HS-27A (cell line): ENCODE data around the gene NMNAT2.

ENCODE experiments used
- DNase-seq: peaks from one replicate; pipeline ENCODE4 v3.0.0-alpha.2; 2012; ENCODE audit warnings: low read depth, missing footprints

NMNAT2 gene

DNA sequence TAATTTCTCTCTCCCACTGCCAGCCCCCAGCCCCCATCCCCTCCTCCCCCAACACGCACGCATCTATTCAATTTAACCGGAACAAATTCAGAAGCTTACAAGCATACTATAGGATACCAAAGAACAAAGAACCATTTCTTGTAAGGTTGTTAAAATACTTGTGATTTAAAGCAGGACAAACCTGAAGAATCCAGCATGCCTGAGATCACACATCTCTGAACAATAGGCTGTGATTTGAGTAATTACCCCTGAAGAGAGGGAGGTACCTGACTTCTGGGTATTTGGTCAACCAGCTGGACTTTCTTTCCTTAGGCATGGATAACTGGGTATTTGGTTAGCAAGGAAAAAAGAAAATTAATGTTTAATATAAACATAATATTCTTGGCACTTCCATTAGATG lies 105.1 kb downstream of the NMNAT2 start:
- no peak for DNase-seq

DNA sequence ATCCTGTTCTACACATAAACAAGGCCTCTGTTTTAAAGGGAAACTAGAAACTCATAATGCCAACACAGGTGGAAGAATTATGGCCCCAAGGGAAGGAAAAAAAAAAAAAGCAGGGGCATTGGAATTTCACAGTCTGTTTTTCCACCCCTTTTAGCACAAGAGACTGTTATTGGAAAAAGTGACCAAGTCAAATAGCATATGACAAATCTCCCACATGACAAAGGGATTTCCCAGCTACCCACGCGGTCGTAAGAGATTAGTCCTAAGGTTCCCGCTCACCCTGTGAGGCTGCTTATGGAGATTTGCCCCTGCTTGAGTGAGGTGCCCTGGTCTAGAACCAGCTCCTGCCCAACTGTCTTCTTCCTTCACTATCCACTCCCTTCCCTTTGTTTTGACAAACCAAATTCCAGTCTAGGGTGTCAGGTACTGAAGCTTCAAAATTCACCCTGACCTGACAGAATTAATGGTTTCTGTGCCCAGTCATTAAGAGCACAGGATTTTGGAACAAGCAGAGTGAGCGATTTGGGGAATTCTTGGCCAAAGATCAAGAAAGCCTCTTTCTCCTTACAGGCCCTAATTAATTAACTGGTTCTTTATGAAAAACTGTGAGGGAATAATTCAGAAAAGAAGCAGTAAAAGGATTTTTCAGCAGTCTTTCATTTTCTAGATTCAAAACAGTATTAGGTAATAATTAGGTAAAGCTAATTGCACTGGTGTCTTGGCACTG lies 107.3 kb downstream of the NMNAT2 start:
- no peak for DNase-seq

DNA sequence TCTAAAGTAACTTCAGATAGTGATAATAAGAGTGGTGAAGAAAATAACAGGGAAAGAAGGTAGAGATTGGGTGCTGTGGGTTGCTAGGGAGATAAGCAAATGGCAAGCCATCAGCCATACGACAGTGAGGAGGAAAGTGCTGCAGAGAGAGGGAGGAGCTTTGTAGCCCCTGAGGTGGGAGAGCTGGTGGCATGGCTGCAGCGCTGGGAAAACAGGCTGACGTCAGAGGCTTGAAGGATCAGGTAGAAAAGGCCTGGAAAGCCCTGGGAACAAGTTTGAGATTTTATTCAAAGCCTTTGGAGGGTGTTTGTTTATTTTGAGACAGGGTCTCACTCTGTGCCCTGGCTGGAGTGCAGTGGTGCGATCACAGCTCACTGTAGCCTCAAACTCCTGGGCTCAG lies 109.5 kb downstream of the NMNAT2 start:
- no peak for DNase-seq

DNA sequence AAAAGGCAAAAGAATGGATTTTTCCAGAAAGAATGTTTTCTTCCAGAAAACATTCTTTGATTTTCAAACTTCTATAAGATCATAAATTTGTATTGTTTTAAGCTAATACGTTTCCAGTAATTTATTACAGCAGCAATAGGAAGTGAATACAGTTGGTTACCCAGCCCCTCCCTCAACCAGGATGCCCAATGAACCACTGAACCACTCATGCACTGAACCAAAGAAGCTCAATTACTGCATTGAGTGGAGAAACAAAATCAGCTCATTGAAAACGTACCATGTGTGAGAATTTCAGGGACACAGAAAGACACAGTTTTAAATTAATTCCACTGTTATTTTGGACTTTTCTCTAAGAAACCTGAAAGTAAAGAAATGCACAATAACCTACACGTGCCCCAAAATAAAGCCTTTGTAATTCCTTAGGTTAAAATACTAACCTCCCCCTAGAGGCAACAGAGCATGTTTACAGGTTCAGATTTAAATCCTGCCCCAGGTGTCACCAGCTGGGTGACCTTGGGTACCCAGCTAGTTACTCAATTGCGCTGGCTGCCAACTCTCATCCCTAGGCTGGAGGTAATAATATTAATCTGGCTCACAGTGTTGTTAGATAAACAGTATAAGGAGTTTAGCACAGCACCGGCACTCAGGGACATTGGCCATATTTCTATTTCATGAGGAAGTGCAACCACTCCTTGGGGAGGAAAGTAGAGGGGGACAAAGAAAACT lies 111.7 kb downstream of the NMNAT2 start:
- no peak for DNase-seq

DNA sequence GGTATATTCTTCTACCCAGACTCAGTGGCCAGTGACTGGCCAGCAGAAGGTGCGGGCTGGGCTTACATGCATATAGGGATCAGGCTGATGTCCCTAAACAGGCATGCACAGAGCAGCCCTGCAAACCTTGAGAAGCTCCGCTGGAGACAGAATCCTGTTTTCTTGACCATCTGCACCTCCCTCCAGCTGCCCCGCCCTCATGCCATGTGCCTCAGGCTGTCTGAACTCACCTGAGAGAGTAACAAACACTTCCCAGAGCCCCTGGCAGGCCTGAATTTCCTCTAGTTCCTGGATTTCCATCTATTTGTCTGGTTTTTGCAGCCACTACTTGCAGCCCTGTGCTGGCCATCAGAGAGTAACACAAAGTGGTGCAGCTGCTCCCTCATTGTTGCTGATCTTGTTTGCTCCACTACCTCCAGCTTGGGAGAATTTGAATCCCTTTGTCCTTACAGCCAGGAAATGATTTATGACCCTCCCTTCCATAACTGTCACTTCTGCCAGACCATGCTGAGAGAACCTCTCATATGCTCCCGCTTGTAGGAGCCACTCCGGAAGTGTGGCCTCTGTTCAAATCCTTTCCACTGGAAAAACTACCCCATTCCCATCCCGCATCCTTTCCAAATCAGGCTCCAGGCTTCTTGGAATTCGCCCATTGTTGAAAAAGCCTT lies 113.6 kb downstream of the NMNAT2 start:
- no peak for DNase-seq

DNA sequence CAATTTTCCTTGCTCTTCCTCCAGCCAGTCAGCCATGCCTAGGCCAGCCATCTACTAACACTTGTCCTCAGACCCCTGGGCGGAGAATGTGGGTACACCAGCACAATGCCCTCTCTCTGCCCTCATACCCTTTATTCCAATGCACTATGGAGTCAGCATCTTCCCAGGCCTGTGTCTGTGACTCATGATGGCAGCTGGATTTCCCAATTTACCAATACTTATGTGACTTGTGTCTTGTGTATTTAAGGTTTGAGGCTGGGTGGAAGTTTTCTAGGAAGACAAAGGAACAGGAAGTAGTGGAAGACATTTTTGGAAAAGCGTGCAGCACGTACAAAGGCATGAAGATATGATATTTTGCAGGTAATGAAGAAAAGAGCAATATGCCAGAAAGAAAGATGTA lies 114.3 kb downstream of the NMNAT2 start:
- DNase-seq, result no peak

DNA sequence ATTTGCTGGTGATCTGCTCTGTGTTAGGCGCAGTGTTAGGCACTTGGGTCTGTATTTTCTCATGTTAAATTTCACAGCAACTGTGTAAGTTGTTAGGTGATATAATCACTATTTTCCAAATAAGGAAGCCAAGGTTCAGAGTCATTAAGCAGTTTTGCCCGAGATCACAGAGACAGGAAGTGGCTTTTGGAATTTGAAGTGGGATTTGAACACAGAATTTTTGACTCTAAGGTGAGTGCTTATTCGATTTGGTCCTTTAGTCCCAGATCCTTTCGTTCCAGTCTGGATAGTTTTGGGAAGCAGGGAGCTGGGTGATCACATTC lies 114.9 kb downstream of the NMNAT2 start:
- DNase-seq, result no peak

DNA sequence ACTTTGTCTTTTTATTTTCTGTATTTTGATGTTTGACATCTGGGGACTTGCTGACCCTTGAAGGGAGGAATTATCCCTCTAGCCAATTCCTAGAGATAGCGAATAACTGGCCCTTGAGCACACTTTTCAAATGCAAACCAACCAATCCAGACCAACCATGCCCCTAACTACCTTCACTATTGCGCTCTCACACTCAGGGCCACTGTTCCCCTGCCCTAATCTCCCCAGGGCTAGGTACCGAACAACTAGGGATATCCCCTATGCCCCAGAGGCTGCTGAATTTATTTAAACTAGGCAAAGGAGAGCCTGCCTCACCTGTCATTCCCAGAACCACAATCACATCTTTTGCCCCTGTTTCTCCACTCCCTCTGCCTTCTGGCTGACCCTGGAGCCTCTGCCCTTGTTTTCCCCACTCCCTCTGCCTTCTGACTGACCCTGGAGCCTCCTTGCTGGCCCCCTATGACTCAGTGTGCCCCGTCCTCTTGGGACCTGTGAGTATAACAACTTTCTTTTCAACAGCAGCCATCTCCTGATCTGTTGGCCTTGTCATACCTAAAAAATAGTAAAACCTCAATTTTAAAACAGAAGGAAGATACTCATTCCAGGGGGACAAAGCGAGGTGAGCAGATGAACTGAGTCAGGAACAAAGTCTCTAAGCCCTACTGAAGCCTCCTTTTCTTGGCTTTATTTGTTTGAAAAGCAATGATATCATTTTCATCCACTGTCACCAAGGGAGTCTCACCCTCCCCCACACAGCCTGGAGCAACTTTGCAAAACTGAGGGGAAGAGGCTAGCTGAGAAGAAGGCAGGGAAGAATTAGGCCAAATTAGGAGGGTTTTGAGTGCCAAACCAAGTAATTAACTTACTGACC lies 115.5 kb downstream of the NMNAT2 start:
- DNase-seq, result no peak

DNA sequence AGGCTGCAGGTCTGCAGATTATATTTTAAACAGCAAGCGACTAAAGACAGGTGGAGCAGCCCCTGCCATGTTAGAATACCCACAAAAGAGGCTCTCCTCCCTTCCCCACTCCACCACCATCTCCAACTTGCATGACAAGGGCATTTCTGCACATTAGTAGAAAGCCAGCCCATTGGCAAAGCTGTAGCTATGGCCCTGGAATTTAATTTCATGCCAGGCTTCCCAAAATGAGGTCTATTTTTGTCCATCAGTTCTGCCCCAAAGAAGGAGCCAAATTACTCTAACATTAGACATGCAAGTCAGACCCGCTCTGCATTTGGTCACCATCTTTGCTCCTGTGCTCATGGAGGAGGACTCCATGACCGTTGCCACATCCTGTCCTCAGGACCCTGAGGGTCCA lies 116.9 kb downstream of the NMNAT2 start:
- DNase-seq, result no peak

DNA sequence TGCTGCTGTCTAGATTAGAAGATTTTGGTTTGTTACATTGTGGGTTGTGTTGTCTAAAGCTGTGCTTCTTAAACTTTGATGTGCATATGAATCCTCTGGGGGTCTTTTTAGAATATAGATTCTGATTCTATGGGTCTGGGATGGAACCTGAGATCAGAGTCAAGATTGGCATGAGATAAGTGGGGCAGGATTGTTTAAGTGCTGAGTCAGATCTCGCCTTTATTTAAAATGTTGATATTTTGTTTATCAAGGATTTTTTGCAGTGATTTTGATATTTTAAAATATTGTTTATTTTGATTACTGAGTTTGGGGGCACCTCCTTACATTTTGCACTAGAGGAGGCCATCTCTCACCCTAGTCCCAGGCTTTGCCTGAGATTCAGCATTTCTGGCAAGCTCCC lies 117.4 kb downstream of the NMNAT2 start:
- DNase-seq, result no peak

DNA sequence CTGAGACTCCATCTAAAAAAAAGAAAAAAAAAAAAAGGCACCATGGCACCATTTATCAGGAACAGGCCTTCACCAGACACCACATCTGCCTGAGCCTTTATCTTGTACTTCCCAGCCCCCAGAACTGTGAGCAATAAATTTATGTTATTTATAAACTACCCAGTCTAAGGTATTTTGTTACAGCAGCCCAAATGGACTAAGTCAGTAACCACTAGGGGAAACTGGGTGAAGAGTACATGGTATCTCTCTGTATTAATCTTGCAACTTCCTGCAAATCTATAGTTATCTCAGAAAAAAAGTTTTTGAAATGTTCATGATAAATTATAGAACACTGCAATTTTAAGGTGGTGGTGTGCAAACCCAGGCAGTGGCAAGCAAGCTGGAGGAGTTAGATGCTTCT lies 117.8 kb downstream of the NMNAT2 start:
- no peak for DNase-seq

DNA sequence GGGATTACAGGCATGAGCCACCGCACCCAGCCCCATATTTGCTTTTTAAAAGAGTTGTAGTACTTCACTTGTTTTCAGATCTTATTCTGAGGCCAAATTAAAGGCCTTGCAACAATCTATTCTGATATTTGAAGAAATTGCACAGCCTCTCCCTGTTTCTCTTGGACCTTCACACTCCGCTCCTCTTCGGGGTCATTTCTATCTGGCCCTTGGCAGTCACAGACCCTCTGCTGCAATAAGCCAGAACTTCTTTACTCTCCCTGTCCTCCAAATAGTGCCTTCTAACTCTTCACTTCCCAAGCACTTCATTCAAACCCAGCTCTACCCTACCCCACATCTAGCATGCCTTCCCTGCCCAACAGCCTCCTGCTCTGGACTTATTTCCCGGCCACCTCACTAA lies 121.4 kb downstream of the NMNAT2 start:
- DNase-seq, result no peak

DNA sequence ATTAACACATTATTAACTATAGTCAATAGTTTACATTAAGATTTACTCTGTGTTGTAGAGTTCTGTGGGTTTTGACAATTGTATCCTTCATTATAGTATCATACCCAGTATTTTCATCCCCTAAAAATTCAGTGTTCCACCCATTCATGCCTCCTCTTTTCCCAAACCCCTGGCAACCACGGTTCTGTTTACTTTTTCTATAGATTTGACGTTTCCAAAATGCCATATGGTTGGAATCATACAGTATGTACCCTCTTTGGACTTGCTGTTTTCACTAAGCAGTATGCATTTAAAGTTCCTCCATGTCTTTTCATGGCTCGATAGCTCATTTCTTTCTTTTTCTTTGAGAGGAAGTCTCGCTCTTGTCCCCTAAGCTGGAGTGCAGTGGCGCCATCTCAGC lies 122.7 kb downstream of the NMNAT2 start:
- no peak for DNase-seq

DNA sequence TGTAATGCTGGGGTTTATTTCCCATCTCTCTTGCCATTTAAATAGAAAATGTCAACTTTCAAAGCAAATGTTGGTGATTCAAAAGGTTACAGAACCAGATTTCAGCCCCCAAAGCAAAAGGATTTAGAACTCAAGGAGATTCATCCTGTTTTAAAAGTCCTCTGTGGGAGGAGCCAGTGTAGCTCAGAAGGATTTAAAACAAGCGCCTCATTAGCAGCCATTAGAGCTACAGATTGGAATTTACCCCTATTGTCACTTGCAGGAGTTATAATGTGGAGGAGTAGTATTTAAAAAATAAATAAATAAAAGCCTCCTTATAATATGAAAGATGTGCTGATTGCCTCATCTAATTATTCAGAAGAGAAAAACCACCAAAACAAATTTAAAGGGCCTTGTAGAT lies 124.3 kb downstream of the NMNAT2 start:
- no peak for DNase-seq

DNA sequence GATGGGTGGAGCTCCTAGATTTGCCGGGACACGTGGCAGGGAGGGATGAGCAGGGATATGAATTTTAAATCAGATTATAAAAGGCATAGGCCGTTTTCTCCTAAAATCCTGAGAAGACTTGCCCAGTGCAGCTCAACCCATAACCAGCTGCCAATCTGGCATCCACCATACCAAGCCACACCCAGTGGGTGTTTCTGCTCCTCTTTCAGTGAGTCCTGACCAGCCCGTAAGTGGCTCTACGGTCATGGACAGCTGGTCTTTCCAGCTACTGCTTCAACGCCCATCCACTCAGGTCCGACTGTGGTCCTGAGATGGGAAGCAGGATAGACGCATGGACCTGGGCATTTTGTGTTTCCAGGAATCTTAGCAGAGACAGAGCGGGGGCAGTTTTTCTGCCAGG lies 124.9 kb downstream of the NMNAT2 start:
- DNase-seq, result no peak

DNA sequence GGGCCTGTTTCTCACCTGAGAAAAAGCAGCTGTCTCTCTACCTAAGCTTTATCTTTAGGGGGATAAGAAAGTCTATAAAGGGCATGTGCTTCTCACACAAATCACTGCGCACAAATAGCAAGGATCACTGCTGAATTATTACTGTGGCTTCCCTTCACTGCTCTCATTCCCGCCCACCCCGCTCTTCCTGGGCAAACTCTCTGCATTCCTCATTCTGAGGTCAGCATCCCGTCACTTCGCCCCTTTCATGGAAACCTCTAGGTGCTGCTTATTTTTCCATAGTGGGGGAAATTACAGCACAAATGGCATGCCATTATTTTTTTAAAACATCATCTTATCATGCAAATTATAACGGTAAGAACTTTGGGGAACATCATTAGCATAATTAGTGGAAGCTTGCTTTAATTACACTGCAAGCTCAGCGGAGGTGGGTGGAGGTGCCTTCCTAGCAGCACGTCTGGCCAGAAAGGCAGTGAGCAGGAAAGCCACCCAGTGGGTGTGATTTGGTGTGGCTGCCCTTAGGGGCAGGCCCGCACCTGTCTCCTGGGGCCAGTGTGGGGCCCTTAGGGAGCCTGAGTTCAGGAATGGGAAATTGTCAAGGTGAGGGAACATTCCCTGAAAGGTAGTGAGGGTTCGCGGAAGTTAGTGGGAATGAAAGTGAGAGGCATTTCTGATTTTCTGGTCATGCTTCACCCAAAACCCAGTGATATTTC lies 126.2 kb downstream of the NMNAT2 start:
- DNase-seq, result no peak

DNA sequence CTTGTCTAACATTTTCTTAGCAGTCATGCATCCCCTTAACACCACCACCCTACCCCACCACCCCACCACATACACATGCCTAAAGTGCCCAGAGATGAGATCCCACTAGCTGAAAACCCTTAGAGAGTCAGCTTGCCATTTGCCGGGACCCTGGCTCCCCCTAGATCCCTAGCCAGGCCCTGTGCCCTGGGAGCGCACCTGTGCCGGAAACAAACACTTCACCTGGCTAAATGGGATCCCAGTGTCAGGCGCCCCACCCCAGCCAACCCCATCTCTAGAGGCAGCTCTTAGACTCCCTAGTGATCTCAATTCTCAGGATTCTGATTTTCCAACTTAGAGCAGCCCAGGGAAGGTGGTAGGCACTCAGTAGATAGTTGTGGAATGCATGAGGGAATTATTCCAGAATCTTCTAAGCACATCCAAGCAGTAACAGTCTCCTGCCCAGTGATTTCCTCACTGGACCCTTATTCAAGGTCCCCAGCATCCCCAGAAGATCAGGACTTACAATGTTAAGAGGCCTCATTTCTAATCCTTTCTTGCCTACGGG lies 126.9 kb downstream of the NMNAT2 start:
- no peak for DNase-seq

DNA sequence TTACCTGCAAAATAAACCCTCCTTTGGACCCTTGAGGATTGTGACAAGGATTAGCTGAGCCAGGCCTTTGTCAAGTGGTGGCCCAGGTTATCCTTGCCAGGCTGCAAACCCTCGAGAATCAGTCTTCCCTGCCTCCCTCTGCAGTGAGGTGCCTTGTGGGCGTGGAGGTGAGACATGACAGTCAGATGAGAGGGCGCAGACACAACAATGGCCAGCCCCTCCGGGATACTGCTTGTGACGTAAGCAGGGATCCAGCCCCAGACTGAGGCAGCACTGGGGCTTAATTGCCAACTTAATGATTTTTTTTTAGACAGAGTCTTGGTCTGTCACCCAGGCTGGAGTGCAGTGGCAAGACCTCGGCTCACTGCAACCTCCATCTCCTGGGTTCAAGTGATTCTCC lies 127.6 kb downstream of the NMNAT2 start:
- no peak for DNase-seq

DNA sequence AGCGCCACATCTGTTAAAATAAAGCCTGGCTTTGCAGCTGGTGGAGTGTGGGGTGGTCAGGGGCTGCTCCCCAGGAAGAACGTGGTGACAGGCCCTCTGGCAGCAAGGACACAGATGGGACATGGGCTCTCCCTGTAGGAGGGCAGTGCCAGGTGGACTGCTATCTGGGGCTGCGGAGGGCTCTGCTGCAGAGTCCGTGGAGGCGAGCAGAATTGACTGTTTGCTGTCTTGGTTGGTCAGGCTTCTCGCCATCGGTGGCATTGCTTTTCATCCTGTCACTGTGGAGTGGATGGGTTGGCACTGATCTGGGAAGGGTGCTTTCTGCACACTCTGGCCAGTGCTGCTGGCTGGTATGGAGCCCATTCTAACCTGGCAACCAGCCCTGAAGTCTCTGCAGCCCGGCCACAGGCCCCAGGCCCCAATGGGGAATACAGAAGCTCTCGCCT lies 129.1 kb downstream of the NMNAT2 start:
- no peak for DNase-seq

DNA sequence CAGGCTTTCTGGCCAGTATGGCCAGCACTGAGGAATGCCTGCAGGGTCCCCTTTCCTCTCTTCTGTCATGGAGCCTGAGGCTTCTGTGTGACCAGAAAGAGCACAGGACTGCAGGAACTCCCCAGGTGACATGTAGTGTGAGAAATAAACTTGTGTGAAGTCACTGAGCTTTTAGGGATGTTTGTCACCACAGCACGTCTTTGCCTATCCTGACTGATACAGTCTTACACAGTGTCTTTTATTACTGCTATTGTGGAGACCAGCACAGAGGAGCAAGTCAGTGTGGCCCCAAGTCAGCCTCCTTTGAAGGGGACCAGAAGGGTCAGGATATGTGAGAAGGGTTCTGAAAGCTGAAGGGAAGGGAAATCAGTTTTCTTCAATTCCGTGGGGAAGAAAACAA lies 129.6 kb downstream of the NMNAT2 start:
- no peak for DNase-seq

DNA sequence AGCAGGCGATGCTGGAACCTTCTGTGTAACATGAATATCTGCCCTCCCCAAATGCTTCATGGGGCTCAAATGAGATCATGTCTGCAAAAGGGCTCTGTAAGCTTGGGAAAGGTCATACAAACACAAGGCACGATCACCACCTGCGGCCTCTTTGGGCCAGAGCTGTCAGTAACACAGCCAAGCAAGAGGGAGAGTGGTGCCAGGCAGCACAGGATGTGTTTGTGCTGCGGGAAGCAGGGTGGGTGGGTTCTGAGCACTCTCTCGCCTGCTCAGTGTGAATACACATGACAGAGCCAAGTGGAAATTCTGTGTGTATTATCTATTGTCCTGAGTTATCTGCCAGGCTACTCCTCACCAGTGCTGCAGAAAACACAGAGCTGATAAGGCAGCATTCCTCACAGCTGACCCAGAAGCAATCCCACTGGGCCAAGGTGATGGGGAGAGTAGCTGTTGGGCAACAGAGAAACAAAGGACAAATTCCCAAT lies 130.9 kb downstream of the NMNAT2 start:
- DNase-seq, result no peak
